GM18868 (cell line): ENCODE measurements around the gene TAL1.
A peak's percentile ranks its signal among the peaks of the same experiment; 100 is the strongest.

Experiments used
- ATAC-seq: cut with Tn5 transposase; IDR thresholded peaks from one replicate; pipeline ENCODE4 v1.9.1; 2021; ENCODE audit warnings: mild to moderate bottlenecking, moderate library complexity; ENCODE audit not compliant: unreplicated experiment

Gene TAL1

DNA sequence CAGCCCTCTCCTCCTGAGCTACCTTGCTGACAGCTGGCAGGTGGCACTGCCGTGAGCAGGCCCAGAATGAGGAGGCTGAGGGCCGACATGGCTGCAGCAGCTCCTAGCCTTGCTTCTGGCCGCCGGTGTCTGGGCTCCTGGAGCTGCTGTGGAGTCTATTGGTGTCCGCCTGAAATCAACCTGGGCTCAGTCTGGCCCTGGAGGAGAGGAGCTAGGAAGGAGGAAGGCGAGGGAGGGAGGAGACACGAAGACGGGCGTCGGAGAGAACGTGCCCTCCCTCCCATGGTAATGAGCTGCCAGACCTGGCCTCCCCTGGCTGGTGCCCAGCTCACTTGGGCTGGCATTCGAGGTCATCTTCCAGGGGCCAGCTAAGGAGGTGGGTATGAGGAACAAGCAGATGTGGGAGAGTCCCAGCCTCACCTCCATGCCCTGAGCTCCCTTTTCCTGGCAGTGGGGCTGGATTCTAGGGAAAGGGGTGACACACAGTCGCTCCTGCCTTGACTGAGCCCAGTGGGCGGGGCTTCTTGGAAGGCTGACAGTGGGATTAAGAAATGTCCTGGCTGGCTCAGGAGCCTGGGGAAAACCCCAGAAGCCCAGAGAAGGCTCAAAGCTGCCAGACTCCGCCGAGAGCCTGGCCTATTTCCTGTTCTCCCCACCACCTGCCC is 42.0 kb downstream of the TAL1 start, which contains the start of gene PDZK1IP1:
Gene PDZK1IP1, minus strand, starts transcription at position 193 of the 665 bp plus-strand sequence. Its CDS starts 104 bp downstream, at position 89.
- ATAC-seq: no peak

DNA sequence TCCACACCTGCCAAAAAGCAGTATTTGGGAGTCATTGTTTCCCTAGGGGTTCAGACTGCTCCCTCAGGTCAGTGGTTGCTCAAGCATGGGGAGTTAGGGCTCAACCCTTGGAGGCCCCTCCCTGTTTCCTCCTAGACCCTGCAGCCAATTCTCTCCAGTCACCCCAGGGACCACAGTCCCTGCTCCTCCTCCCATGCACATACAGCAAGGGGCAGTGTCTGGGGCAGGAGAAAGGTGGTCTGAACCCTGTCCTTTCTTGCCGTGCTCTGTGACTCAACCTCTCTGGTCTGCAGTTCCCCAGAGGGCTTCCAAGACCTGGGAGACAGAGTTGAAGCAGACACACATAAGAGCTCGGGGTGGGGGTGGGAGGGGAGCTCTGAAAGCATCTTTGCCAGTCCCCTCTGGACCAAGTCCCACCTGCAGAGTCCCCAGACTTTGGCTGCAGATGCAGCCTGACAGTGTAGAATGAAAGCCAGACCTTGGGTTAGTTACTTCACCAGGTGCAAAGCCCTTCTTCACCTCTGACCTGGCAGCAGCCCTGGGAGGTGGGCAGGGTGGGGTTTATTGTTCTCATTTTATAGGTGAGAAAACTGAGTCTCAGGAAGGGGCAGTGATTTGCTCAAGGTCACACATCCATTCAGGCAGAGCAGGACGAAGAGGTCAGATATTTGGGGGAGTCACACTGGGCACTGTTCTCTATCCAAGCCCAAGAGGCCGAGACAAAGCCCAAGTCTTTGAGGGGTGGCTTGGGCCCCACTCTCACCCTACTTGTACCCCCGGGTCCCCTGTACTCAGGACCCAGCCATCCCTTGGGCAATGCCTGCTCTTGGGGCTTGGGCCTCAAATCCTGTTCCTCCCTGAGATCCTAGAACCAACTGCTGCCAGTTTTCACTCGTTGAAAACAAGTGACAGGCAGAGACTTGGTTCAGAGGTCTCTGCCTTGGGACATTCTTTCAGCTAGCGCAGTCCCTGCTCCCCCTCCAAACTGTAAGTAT is 42.9 kb downstream of the TAL1 start:
- no peak for ATAC-seq

DNA sequence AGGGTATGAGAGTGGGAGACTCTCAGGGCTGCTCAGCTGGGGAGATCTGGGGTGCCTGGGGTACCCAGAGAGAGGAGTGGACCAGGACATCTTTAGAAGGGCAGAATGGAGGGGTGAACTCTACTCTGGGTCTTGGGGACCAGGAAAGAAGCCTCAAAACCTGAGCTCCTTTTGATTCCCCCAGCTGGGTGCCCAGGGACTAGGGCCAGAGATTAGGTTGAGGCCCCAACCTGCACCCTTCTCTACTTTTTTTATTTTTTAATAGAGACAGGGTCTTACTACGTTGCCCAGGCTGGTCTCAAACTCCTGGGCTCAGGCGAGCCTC is 44.1 kb downstream of the TAL1 start:
- ATAC-seq: no peak

DNA sequence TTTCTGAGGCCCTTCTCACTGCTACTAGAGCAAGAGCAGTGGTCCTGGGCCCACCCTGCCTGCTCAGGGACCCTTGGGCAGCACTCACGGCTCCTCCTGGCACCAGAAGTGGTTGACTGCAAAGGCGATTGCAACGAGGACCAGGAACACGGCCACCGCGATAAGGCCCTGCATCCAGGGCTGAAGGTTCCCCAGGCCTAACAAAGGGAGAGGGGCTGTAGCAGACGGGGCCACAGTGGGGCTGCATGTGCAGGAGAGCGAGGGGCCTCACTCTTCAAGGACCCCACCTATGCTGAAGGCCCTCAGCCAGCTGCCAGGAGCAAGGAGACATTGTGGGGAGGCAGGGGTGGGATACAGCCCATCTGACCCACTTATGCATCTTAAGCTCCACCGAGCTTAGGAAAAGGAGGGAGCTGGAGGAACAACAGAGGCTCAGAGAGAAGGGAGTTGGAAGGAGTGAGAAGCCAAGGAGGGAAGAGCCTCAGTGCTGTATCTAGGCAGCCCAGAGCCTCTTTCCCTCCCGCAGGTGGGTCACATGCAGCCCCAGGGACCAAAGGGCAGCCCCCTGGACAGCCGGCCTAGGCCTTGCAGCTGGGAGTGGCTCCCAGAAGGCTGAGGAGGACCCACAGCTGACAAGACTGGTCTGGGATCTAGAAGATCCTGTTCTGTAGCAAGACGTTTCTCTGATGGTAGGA is 44.6 kb downstream of the TAL1 start:
- no peak for ATAC-seq

DNA sequence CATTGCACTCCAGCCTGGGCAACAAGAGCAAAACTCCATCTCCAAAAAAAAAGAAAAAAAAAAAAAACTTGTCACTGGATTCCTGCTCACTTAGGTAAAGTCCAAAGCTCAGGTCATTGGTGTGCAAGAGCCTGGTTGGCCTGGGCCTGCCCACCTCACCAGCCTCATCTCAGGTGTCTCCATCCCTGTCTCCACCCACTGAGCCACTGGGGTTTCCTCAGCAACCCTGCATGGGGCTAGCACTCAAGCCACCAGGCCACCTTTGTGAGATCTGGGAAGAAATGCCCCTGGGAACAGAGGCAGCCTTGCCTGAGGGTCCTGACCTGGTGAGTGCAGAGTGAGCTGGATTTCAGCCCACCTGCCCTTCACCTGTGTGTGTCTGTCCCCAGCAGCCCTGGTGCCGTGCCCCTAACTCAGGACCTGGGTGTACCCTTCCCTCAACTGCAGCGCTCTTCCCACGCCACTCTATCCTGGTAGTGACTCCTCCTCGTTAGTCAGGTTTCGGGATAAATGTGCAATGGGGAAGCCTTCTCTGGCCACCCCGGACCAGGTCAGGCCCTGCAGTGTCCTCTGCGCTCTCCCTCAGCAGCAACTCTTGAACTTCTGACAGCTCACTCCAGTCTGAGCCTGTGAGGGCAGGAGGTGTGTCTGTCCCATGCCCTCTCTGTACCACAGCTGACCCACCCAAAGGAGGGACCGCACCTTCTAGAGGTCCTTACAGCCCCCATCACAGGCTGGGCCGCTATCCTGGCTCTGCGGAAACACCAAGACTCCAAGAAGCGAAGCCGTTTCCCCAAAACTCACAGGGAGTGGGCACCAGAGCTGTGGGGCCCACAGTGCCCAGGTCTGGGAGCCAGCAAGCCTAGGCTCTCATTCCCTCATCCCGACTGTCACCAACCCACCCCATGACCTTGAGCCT is 45.5 kb downstream of the TAL1 start:
- ATAC-seq: no peak

DNA sequence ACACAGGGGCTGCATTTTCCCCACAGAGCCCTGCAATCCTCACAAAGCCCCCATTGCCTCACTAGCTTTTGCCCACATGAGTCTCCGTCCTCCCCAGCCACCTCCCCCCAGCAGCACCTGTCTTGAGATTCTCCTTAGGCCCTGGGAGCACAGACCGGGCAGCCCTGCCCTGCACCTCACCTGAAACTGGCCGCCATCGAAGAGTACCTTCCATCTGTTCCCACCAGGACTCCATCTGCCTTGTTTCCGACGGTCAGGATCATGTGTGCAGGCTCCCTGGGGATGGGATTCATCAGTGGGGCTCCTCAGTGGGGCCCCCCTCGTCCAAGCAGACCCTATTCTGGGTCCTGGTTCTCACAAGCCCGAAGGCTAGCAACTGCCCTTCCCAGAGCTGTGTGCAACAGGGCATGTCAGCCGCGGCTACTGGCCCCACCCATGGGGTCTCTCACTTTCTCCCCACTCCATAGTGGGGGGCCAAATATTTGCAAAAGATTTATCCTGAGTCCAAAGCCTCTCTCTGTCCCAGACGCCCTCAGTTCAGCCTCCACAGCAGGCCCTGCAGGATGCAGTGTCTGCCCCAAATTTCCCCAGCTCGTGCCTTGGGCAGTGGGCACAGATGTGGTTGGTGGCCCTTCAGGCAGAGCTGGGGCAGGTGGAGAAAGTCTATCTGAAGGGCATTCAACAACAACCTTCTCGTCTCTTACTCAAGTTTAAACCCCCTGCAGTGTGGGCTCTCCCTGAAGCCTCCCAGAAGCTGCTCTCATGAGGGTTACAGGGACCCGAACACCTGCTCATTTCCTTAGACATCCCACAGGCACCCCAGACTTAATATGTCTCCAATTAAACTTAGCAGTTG is 47.0 kb downstream of the TAL1 start:
- ATAC-seq: no peak

DNA sequence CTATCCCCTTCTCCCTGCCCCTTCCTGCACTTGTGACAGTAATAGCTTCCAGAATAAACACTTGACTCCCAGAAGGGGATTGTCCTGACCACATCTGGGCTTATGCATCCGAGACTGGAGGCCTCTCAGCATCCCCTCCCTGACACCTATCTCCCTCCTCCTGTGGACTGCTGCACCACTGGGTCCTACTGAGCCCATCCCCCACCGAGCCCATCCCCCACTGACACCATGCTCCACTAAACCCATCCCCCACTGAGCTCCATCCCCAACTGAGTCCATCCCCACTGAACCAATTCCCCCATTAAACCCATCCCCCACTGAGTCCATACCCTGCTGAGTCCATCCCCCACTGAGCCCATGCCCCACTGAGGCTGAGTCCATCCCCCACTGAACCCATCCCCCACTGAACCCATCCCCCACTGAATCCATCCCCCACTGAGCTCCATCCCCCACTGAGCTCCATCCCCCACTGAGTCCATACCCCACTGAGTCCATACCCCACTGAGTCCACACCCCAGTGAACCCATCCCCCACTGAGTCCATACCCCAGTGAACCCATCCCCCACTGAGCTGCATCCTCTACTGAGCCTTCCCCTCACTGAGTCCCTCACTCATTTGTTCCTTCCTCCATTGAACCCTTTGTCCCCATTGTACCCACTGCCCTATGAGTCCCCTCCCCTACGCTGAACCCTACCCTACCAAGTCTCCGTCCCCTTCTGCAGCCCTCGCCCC is 47.8 kb downstream of the TAL1 start:
- ATAC-seq: no peak

DNA sequence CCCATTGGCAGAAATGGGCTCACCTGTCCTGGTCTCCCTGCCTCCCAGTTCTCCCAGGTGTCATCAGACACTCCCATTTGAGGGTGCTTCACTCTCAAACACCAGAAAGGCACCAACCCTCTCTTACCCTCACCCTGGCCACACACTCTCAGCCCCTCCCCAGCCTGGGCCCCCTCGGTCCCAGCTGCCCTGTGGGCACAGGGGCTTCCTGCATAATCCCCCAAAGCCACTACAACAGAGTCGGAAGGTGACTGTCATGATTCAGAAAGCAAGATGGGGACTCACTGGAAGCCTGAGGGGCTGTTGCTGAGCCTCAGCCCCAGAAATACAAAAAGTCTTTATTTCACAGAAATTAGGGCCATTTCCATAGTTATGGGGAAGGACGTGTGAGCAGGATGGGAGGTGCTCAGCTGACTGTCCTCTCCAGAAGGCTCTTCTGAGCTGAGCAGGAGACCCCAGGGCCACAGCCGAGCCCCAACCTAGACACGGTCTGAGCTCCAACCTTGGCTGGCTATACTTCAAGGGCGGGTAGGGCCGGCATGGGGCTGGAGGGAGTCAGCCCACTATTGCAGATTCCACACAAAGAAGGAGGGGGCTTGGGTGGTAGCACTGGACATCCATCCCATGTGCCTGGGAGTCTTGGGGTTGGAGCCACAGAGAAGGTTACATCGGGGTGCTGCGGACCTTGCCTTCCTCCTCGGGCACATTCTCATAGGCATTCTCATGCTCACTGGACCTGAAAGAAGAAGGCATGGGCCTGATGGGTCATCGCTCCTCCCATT is 48.5 kb downstream of the TAL1 start:
- no peak for ATAC-seq

DNA sequence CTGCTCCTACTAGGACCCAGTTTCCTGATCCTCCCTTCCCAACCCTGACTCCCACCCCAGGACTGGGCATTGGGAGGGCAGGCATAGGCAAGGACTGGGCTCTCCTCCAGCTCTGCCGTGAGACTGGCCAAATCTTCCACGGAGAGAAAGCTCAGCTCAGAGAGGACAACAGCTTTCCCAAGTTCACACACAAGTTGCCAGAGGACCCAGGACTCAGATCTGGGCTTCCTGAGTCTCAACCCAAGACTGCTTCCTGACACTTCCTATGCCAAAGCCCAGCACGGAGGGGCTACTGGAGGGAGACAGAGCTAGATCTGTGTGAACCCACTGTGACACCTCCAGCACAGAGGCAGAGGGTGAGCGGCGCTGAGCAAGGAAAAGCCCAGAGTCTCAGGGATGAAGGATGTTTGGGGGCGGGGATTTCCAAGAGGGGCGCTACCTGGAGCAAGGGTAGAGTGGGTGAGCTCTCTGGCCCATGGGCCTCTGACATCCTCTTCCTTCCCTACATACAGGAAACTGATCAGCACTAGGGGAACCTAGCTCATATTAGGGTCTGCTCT is 49.3 kb downstream of the TAL1 start:
- no peak for ATAC-seq

DNA sequence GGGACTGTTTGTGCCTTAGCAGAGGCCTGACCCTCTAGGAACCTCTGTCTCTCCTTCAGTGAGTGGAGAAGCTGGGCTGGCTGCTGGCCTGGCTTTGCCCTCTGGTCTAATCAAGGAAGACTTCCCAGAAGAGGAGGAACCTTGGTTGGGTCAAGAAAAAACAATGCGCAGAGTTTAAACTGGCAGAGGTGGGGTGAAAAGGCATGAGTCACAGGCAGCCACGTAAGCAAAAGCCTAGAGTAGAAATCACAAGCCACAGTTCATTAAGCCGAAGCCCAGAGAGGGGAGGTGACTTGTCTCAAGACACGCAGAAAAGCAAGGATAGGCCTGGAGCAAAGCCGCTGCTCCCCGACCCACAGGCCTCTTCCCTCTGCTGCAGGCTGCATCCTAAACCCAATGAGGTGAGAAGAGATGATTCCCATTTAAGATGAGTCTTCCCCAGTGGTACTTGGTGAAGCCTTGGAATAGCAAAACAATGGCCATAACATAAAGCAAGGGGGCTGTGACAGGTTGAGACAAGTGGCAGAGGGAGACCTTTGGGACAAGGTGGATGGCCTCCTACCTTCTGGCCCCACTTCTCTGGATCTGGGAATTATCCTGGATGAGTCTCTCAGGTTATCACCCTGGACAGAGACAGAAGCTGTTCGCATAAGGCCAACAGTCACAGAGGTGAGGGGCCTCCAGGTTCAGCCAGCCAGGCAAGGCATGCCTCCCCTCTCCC is 49.9 kb downstream of the TAL1 start:
- no peak for ATAC-seq

DNA sequence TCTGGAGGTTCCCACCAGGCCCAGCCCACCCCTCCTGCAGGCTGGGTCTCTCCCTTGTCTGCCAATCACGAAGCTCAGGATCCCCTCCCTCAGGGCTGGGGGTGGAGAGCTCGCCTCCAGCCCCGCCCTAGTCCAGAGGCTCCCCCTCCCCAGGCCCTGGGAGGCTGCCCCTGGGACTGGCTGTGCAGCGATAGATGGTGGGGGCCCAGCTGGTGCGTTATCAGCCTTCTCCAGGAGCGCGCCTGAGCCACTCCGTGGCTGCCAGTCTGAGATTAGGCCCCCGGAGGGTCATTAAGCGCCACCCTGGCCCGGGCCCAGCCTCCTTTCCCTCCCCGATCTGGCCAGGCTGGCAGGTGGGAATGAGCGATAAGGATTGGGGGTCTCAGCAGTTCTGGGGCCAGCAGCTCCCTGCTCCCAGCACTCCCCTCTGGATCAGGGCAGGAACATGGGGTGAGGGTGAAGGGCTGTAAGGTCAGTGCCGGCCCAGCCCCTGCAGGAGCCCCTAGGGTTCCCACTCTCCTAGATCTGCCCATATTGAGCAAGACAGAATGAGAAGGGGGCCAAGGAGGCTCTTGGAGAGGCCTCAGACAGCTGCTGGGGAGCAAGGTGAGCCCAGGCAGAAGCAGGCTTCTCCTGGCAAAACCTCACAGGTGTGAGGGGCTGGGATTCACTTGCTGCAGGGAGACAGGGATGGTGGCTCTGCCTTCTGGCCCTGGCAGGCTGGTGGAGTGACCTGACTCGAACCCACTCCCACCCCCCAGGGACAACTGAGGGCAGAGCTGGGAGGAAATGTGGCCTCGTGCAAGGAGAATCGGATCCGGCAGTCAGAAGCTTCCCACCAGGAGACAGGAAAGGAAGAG is 50.7 kb downstream of the TAL1 start:
- no peak for ATAC-seq

DNA sequence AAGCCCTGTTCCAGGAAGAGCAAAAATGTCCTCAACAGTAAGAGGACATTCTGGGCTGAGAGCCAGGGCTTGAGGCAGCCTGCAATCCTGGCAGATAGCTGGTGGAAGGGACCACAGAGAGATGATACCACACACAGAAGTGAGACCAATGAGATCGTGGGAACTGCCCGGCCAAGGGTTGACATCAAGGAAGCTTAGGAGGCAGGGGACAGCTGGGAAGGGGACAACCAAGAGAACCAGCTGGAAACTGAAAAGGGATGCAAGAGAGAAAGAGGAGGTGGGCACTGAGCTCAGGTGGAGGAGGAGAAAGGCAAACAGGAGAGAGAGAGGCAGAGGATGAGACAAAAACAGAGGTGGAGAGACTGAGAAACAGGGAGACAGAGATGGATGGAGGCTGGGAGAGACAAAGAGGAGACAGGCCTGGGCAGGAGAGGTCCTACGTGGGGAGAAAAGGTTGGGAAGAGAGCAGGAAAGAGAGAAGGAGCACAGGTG is 51.4 kb downstream of the TAL1 start:
- ATAC-seq: no peak

DNA sequence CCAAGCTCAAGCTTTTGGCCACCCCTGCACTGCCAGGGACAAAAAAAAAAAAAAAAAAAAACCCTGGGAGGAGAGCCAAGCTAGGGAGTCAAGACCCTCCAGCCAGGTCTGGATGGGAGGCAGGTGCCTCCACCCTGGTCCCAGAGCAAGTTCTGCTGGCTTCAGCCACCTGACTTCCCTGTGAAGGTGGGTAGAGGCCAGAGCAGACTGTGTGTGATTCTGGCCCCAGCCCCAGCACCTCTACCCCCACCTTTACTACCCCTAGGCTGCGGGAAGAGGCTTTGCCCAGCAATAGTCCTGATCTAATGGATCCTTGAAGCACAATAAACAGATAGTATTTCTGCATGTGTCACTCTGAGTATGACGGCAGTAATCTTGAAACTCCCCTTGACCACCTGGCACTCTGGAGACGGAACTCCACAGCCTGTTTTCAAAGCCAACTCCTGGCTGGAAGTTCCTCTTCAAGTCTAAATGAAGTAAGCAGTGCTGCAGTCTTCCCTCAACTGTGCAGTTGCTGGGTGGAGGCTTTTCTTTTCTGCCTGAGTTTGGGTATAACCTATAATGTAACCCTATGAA is 51.9 kb downstream of the TAL1 start:
- no peak for ATAC-seq

DNA sequence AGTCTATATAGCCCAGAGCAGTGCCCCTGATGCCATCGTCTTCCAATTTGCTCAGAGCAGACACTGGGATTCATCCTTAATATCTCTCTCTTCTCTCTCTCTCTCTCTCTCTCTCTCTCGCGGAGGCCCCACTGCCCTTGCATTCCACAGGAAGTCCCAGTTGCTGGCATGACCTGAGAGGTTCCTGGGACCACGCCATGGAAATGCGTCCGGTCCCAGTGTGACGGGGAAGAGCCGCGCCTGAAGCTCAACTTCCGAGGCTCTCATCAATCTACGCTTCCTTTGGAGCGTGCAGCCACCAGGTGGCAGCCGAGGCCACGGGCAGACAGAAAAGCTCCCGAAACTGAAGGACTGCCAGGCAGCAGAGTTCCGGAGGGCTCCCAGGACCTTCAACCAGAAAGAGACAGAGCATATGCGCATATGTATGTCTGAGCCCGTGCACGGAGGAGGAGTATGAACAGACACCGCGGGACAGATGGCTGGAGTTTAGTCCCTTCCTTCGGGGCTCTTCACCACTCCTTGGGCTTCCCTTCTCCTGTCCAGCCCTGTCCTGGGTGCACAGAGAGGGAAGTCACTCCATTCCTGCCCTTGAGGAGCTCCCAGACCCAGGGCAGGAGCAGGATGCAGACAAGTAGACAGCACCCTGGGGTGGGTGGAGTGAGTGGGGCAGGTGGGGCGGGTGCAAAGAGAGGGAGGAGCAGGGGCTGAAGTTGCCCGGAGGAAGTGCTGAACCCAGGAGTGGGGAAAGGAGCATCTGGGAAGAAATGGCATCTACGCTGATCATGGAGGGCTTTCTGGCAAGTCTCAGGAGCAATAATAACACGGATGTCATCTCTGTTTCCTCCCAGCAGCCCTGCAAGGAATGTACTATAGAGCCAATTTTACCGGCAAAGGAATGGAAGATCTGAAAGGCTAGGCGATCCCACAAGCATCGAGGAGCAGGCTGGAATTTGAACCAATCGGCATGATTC is 52.7 kb downstream of the TAL1 start:
- ATAC-seq: peak; percentile 85

DNA sequence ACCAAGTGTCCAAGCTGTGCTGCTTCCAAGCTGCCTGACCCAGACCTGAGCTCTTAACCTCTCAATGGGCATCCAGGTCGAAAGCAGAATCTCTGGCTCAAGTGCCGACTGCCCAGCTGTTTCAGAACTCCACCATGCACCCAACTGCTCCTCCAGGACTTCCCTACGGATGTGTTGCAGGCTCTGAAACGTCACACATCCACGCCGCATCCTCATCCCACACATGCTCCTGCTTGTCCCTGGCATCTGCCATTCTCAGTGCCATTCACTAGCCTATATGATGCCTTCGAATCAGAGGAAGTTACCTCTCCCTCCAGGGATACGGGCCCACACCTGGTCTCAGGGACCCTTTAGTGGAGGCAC is 53.4 kb downstream of the TAL1 start:
- ATAC-seq: no peak
